Measurements from ENCODE around the gene SHISA9.

Gene SHISA9

GRCh38 chr16:12958366-12958765 lies 57.0 kb downstream of the SHISA9 start:
- TF ChIP-seq, protein P1, sequence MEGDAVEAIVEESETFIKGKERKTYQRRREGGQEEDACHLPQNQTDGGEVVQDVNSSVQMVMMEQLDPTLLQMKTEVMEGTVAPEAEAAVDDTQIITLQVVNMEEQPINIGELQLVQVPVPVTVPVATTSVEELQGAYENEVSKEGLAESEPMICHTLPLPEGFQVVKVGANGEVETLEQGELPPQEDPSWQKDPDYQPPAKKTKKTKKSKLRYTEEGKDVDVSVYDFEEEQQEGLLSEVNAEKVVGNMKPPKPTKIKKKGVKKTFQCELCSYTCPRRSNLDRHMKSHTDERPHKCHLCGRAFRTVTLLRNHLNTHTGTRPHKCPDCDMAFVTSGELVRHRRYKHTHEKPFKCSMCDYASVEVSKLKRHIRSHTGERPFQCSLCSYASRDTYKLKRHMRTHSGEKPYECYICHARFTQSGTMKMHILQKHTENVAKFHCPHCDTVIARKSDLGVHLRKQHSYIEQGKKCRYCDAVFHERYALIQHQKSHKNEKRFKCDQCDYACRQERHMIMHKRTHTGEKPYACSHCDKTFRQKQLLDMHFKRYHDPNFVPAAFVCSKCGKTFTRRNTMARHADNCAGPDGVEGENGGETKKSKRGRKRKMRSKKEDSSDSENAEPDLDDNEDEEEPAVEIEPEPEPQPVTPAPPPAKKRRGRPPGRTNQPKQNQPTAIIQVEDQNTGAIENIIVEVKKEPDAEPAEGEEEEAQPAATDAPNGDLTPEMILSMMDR (IDR thresholded peaks at IDR 0.05; ENCODE audit: insufficient read depth, low read length), result no peak
- TF ChIP-seq SPI1 (IDR thresholded peaks at IDR 0.05; ENCODE audit: borderline replicate concordance, low read depth) (no peak), GABPA (IDR thresholded peaks at IDR 0.05; ENCODE audit: low read depth) (no peak), REST (IDR thresholded peaks at IDR 0.05; ENCODE audit: insufficient replicate concordance, low read depth) (no peak), POLR2AphosphoS5 (IDR thresholded peaks at IDR 0.05; ENCODE audit: low read depth) (no peak)

GRCh38 chr16:12959072-12959471 lies 57.7 kb downstream of the SHISA9 start:
- TF ChIP-seq SPI1 (IDR thresholded peaks at IDR 0.05; ENCODE audit: borderline replicate concordance, low read depth) (no peak), REST (IDR thresholded peaks at IDR 0.05; ENCODE audit: insufficient replicate concordance, low read depth) (no peak), GABPA (IDR thresholded peaks at IDR 0.05; ENCODE audit: low read depth) (no peak)
- DNase-seq (ENCODE audit: low read depth in 1 of 2, low spot score in 1 of 2), result no peak
- Histone ChIP-seq H3K4me3 (replicated peaks; ENCODE audit: insufficient read depth, low read length) (no peak overlapping the region), H3K27ac (replicated peaks) (no peak overlapping the region), H3K27me3 (ENCODE audit: insufficient read depth, poor library complexity, severe bottlenecking) (no peaks in the 10 kb centered on the region)

More at GRCh38 chr16:12958366-12958765, 57.0 kb downstream of the SHISA9 start:
- DNase-seq (ENCODE audit: low read depth in 1 of 2, low spot score in 1 of 2), result no peak
- Histone ChIP-seq H3K27ac (replicated peaks) (no peak overlapping the region), H3K27me3 (ENCODE audit: insufficient read depth, poor library complexity, severe bottlenecking) (no peaks in the 10 kb centered on the region), H3K4me3 (replicated peaks; ENCODE audit: insufficient read depth, low read length) (no peak overlapping the region)

GRCh38 chr16:12961626-12962025 lies 60.2 kb downstream of the SHISA9 start:
- TF ChIP-seq, protein P1 (IDR thresholded peaks at IDR 0.05; ENCODE audit: insufficient read depth, low read length), result no peak
- no peak for TF ChIP-seq SPI1 (IDR thresholded peaks at IDR 0.05; ENCODE audit: borderline replicate concordance, low read depth)
- no peak for TF ChIP-seq REST (IDR thresholded peaks at IDR 0.05; ENCODE audit: insufficient replicate concordance, low read depth)
- H3K4me3 ChIP-seq (replicated peaks; ENCODE audit: insufficient read depth, low read length), result no peak overlapping the region

DNA sequence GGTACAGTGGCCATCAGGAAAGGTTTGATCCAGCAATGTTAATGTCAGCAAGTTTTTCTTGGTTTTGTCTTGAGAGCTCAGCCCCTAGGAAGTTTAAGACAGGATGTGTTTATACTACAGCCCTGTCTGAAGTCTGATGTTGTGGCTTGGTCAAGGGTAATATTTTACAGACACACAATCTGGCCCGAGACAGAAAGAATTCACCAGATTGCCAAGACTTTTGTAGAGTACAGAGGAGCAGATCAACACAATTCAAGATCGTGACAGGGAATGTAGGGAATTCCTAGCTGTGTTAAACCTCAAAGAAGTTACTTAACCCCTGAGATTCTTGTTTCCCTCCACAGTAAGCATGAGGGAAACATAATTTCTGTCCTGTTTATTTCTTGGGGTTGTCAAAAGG lies 63.1 kb downstream of the SHISA9 start:
- TF ChIP-seq POLR2AphosphoS5 (IDR thresholded peaks at IDR 0.05; ENCODE audit: low read depth), result no peak
- no peak for TF ChIP-seq SPI1 (IDR thresholded peaks at IDR 0.05; ENCODE audit: borderline replicate concordance, low read depth)
- TF ChIP-seq, protein P1 (IDR thresholded peaks at IDR 0.05; ENCODE audit: insufficient read depth, low read length), result no peak
- TF ChIP-seq REST (IDR thresholded peaks at IDR 0.05; ENCODE audit: insufficient replicate concordance, low read depth), result no peak
- no peak for TF ChIP-seq GABPA (IDR thresholded peaks at IDR 0.05; ENCODE audit: low read depth)
- Histone ChIP-seq H3K27ac (replicated peaks) (no peak overlapping the region), H3K4me3 (replicated peaks; ENCODE audit: insufficient read depth, low read length) (no peak overlapping the region), H3K27me3 (ENCODE audit: insufficient read depth, poor library complexity, severe bottlenecking) (no peaks in the 10 kb centered on the region)
- no peak for DNase-seq (ENCODE audit: low read depth in 1 of 2, low spot score in 1 of 2)

More at GRCh38 chr16:12961626-12962025, 60.2 kb downstream of the SHISA9 start:
- Histone ChIP-seq H3K27me3 (ENCODE audit: insufficient read depth, poor library complexity, severe bottlenecking) (no peaks in the 10 kb centered on the region), H3K27ac (replicated peaks) (no peak overlapping the region)
- DNase-seq (ENCODE audit: low read depth in 1 of 2, low spot score in 1 of 2), result no peak

All from HL-60 (cell line).